ENCODE results near the gene BACH2. TPM values are rescaled to one million over a fixed set of nuclear protein-coding genes. Genes with fewer than 3 reads are reported as not detected.

Gene BACH2
- polyA plus RNA-seq, 1 of the 3 experiments (the other 2 are of a cell fraction), result 0.46 TPM

DNA sequence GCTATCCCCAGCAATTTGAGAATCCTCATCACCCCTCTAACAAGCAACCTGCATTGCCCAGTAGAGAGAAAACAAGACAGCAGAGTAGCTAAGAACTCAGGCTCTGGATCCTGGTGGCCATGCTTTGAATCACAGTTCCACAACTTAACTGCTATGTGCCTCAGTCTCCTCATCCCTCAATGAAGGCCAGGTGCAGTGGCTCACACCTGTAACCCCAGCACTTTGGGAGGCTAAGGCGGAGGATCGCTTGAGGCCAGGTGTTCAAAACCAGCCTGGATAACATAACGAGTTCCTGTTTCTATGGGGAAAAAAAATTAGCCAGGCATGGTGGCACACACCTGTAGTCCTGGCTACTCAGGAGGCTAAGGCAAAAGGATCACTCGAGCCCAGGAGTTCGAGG lies 23.7 kb downstream of the BACH2 start:
- DNase-seq, result no peak
- no peaks in the 10 kb centered on the region for H3K36me3 ChIP-seq (replicated peaks in 1 of 2; ENCODE audit: control insufficient read depth in 1 of 2, insufficient read depth in 2 of 2, low read length in 1 of 2)
- CTCF ChIA-PET, result interaction anchor here (0.8 to 1.8 kb wide), 4 partner anchors 9 to 120 kb away, joined by 3 to 6 read pairs (median 4); no protein-coding TSS in a partner anchor
- POLR2A ChIA-PET, result no interaction called here
- no peaks in the 10 kb centered on the region for H3K9me2 ChIP-seq
- no peak overlapping the region for H3K4me3 ChIP-seq (ENCODE audit: low read depth in 2 of 2, low read length in 1 of 2)
- 86% methylated on average over 5 of the region's 5 CpGs for WGBS (ENCODE audit: low lambda C conversion rate)
- no peaks in the 10 kb centered on the region for H3F3A ChIP-seq (replicated peaks; ENCODE audit: insufficient read depth)
- H3K79me2 ChIP-seq (ENCODE audit: insufficient read depth), result no peaks in the 10 kb centered on the region
- H3K4me2 ChIP-seq, result no peak overlapping the region
- no peaks in the 10 kb centered on the region; a peak in 1 of 4 replicates for H3K4me1 ChIP-seq (ENCODE audit: control insufficient read depth in 1 of 2, insufficient read depth in 2 of 2, low read depth in 1 of 2, low read length in 1 of 2)
- TF ChIP-seq RCOR1 (IDR thresholded peaks at IDR 0.05; ENCODE audit: low read length) (no peak), RFX5 (IDR thresholded peaks at IDR 0.05; ENCODE audit: low read length) (no peak), GATA2 (CRISPR knock-in tag; IDR thresholded peaks at IDR 0.05) (no peak), RXRA (IDR thresholded peaks at IDR 0.05; ENCODE audit: borderline replicate concordance, low read depth) (no peak), NFIC (IDR thresholded peaks at IDR 0.05; ENCODE audit: borderline replicate concordance) (no peak), YY1 (IDR thresholded peaks at IDR 0.05; ENCODE audit: low read depth) (no peak), NRF1 (IDR thresholded peaks at IDR 0.05; ENCODE audit: low read depth, low read length) (no peak)
- TF ChIP-seq, protein P1, sequence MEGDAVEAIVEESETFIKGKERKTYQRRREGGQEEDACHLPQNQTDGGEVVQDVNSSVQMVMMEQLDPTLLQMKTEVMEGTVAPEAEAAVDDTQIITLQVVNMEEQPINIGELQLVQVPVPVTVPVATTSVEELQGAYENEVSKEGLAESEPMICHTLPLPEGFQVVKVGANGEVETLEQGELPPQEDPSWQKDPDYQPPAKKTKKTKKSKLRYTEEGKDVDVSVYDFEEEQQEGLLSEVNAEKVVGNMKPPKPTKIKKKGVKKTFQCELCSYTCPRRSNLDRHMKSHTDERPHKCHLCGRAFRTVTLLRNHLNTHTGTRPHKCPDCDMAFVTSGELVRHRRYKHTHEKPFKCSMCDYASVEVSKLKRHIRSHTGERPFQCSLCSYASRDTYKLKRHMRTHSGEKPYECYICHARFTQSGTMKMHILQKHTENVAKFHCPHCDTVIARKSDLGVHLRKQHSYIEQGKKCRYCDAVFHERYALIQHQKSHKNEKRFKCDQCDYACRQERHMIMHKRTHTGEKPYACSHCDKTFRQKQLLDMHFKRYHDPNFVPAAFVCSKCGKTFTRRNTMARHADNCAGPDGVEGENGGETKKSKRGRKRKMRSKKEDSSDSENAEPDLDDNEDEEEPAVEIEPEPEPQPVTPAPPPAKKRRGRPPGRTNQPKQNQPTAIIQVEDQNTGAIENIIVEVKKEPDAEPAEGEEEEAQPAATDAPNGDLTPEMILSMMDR (IDR thresholded peaks at IDR 0.05), result no peak
- no peak overlapping the region for H2AFZ ChIP-seq (ENCODE audit: low read depth)
- H4K20me1 ChIP-seq (ENCODE audit: insufficient read depth), result no peaks in the 10 kb centered on the region
- no peak overlapping the region for H3K27ac ChIP-seq (ENCODE audit: low read depth in 2 of 2, low read length in 1 of 2)
- H3K9me3 ChIP-seq, result no peaks in the 10 kb centered on the region
- H3K27me3 ChIP-seq (ENCODE audit: insufficient read depth), result no peaks in the 10 kb centered on the region; the same call in 1 of the 2 replicates
- no peak overlapping the region for H3K9ac ChIP-seq

DNA sequence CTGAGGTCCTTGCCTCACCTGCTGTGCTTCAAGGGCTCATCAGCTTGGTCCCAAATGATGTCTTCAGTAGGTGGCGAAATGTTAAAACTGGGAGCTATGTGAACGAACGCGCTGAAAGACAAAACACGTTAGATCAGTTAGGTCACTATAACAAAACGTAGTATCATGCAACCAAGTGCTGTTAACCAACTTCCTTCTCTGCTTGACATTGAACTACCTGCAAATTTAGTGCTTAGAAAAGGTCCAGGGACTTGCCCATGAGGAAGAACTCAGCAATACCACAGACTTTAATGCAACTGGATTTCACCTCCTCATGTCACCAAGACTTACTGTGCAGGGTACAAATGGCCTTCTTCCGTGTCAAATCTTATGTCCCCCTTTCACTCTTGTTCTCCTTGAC lies 24.8 kb downstream of the BACH2 start:
- H3F3A ChIP-seq (replicated peaks; ENCODE audit: insufficient read depth), result no peaks in the 10 kb centered on the region

More for the DNA sequence above, 24.8 kb downstream of the BACH2 start:
- TF ChIP-seq, protein P2, sequence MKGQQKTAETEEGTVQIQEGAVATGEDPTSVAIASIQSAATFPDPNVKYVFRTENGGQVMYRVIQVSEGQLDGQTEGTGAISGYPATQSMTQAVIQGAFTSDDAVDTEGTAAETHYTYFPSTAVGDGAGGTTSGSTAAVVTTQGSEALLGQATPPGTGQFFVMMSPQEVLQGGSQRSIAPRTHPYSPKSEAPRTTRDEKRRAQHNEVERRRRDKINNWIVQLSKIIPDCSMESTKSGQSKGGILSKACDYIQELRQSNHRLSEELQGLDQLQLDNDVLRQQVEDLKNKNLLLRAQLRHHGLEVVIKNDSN (IDR thresholded peaks at IDR 0.05; ENCODE audit: borderline replicate concordance, low read depth), result no peak
- TF ChIP-seq TAF1 (IDR thresholded peaks at IDR 0.05; ENCODE audit: borderline replicate concordance, low read depth, low read length) (no peak), MXI1 (IDR thresholded peaks at IDR 0.05; ENCODE audit: low read depth, low read length) (no peak), FOXM1 (IDR thresholded peaks at IDR 0.05; ENCODE audit: low read depth) (no peak), EP300 (IDR thresholded peaks at IDR 0.05; ENCODE audit: borderline replicate concordance in 1 of 2, low read depth in 1 of 2, low read length in 1 of 2) (no peak), RCOR1 (IDR thresholded peaks at IDR 0.05; ENCODE audit: low read length) (no peak), SMC3 (IDR thresholded peaks at IDR 0.05; ENCODE audit: low read depth, low read length) (no peak)
- TF ChIP-seq, protein P3, sequence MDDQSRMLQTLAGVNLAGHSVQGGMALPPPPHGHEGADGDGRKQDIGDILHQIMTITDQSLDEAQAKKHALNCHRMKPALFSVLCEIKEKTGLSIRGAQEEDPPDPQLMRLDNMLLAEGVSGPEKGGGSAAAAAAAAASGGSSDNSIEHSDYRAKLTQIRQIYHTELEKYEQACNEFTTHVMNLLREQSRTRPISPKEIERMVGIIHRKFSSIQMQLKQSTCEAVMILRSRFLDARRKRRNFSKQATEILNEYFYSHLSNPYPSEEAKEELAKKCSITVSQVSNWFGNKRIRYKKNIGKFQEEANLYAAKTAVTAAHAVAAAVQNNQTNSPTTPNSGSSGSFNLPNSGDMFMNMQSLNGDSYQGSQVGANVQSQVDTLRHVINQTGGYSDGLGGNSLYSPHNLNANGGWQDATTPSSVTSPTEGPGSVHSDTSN (IDR thresholded peaks at IDR 0.05), result no peak
- TF ChIP-seq, protein P4, sequence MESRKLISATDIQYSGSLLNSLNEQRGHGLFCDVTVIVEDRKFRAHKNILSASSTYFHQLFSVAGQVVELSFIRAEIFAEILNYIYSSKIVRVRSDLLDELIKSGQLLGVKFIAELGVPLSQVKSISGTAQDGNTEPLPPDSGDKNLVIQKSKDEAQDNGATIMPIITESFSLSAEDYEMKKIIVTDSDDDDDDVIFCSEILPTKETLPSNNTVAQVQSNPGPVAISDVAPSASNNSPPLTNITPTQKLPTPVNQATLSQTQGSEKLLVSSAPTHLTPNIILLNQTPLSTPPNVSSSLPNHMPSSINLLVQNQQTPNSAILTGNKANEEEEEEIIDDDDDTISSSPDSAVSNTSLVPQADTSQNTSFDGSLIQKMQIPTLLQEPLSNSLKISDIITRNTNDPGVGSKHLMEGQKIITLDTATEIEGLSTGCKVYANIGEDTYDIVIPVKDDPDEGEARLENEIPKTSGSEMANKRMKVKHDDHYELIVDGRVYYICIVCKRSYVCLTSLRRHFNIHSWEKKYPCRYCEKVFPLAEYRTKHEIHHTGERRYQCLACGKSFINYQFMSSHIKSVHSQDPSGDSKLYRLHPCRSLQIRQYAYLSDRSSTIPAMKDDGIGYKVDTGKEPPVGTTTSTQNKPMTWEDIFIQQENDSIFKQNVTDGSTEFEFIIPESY (IDR thresholded peaks at IDR 0.05; ENCODE audit: borderline replicate concordance, low read depth), result no peak
- no peak overlapping the region for H3K4me3 ChIP-seq (ENCODE audit: low read depth in 2 of 2, low read length in 1 of 2)
- CTCF ChIA-PET, result interaction anchor here (1.0 to 1.4 kb wide), 3 partner anchors 13 to 121 kb away, joined by 3 to 5 read pairs (median 3); no protein-coding TSS in a partner anchor
- DNase-seq, result no peak
- H2AFZ ChIP-seq (ENCODE audit: low read depth), result no peak overlapping the region
- H3K9me2 ChIP-seq, result no peaks in the 10 kb centered on the region
- no peaks in the 10 kb centered on the region for H3K79me2 ChIP-seq (ENCODE audit: insufficient read depth)
- H3K27me3 ChIP-seq (ENCODE audit: insufficient read depth), result no peaks in the 10 kb centered on the region; the same call in 1 of the 2 replicates
- 74% methylated on average over 7 of the region's 7 CpGs for WGBS (ENCODE audit: low lambda C conversion rate)
- POLR2A ChIA-PET, result no interaction called here
- H3K4me2 ChIP-seq, result no peak overlapping the region
- H3K9me3 ChIP-seq, result no peaks in the 10 kb centered on the region
- no peaks in the 10 kb centered on the region for H3K36me3 ChIP-seq (replicated peaks in 1 of 2; ENCODE audit: control insufficient read depth in 1 of 2, insufficient read depth in 2 of 2, low read length in 1 of 2)
- H3K9ac ChIP-seq, result no peak overlapping the region
- no peak overlapping the region for H3K27ac ChIP-seq (ENCODE audit: low read depth in 2 of 2, low read length in 1 of 2)
- H4K20me1 ChIP-seq (ENCODE audit: insufficient read depth), result no peaks in the 10 kb centered on the region
- H3K4me1 ChIP-seq (ENCODE audit: control insufficient read depth in 1 of 2, insufficient read depth in 2 of 2, low read depth in 1 of 2, low read length in 1 of 2), result no peaks in the 10 kb centered on the region; a peak in 1 of 4 replicates

All from SK-N-SH (cell line).